OCI-LY1 (cell line): Measurements from ENCODE around the gene EXOSC7.

Experiments
- H2AFZ ChIP-seq: fragments of 200-600 bp; sonication (generic), shearing (Covaris generic); 2 replicates; pipeline ENCODE4 v1.6.0; 2014; ENCODE audit warnings: antibody characterized with exemption, mild to moderate bottlenecking, low read length
- H3F3A ChIP-seq: fragments of 200-600 bp; sonication (generic), shearing (Covaris generic); 2 replicates; pipeline ENCODE4 v1.6.0; 2014; ENCODE audit warnings: mild to moderate bottlenecking, antibody characterized with exemption, low read length, moderate library complexity; ENCODE audit not compliant: insufficient read depth
- H3K27ac ChIP-seq: fragments of 200-600 bp; sonication (generic); 2 replicates; pipeline ENCODE4 v1.5.1; 2014; ENCODE audit warnings: low read length, mixed run types, mild to moderate bottlenecking, low read depth; ENCODE audit not compliant: poor library complexity, severe bottlenecking
- H3K27me3 ChIP-seq: fragments of 200-600 bp; sonication (generic); 2 replicates; pipeline ENCODE4 v1.6.0; 2014; ENCODE audit warnings: antibody characterized with exemption, mild to moderate bottlenecking, low read length, moderate library complexity; ENCODE audit not compliant: insufficient read depth
- H3K36me3 ChIP-seq: fragments of 200-600 bp; sonication (generic); 2 replicates; pipeline ENCODE4 v1.6.1; 2014; ENCODE audit warnings: mild to moderate bottlenecking, antibody characterized with exemption, low read length, moderate library complexity, mixed read lengths; ENCODE audit not compliant: insufficient read depth
- H3K4me1 ChIP-seq: fragments of 200-600 bp; sonication (generic); 2 replicates; pipeline ENCODE4 v1.5.1; 2014; ENCODE audit warnings: mild to moderate bottlenecking, low read length, moderate library complexity; ENCODE audit not compliant: insufficient read depth, severe bottlenecking
- H3K4me2 ChIP-seq: fragments of 200-600 bp; sonication (generic), shearing (Covaris generic); 2 replicates; pipeline ENCODE4 v1.6.1; 2014; ENCODE audit warnings: low read length
- H3K4me3 ChIP-seq: fragments of 200-600 bp; sonication (generic); 2 replicates; pipeline ENCODE4 v1.5.1; 2014; ENCODE audit warnings: low read length, low read depth, mild to moderate bottlenecking, mixed read lengths; ENCODE audit not compliant: poor library complexity, severe bottlenecking
- H3K79me2 ChIP-seq: fragments of 200-600 bp; shearing (Covaris generic); 2 replicates; pipeline ENCODE4 v1.6.1; 2016; ENCODE audit warnings: mixed run types, low read length, mixed read lengths; ENCODE audit not compliant: insufficient read depth
- H3K9ac ChIP-seq: fragments of 200-600 bp; sonication (generic), shearing (Covaris generic); 2 replicates; pipeline ENCODE4 v1.6.1; 2014; ENCODE audit warnings: mild to moderate bottlenecking, low read length, mixed read lengths
- H3K9me2 ChIP-seq: fragments of 200-600 bp; sonication (generic), shearing (Covaris generic); 2 replicates; pipeline ENCODE4 v1.6.1; 2014; ENCODE audit warnings: low read depth, mild to moderate bottlenecking, low read length, mixed read lengths
- H3K9me3 ChIP-seq: fragments of 200-600 bp; shearing (Covaris generic); 2 replicates; pipeline ENCODE4 v1.6.1; 2014; ENCODE audit warnings: low read length, mixed read lengths
- H4K20me1 ChIP-seq: fragments of 200-600 bp; sonication (generic), shearing (Covaris generic); 2 replicates; pipeline ENCODE4 v1.6.0; 2016; ENCODE audit warnings: mild to moderate bottlenecking, low read length; ENCODE audit not compliant: insufficient read depth
- EZH2 ChIP-seq: fragments of 200-600 bp; sonication (generic), shearing (Covaris generic); IDR thresholded peaks from 2 replicates; pipeline ENCODE4 v1.8.0; 2017; ENCODE audit warnings: borderline replicate concordance, mixed run types, mild to moderate bottlenecking, antibody characterized with exemption, low read length, moderate library complexity, mixed read lengths
- TF ChIP-seq, protein P1 (sequence below): fragments of 200-600 bp; sonication (generic), shearing (Covaris generic); IDR thresholded peaks from 2 replicates; pipeline ENCODE4 v1.5.1; 2017; ENCODE audit warnings: mild to moderate bottlenecking, antibody characterized with exemption, low read length, moderate library complexity, mixed read lengths

The EXOSC7 gene

DNA sequence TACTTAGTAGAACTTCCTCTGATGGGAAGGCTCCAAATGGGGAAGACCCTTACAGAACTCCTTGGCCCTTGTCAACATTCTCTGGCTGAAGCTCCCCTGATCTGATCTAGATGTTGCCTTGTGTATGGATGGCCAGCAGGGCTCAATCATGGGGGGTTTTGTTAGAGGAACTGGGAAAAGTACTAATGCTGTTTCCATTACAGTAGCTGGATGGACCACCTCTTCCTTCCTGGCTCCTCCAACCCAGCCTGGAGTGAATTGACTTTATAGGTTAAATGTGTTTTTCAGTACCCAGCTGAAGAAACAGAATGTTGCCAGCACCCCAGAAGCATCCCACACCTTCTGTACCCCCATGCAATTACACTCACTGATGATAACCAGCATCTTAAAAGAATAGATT is 27.4 kb downstream of the EXOSC7 start:
- Histone ChIP-seq H3K36me3 (peaks cover 87% of the 10 kb centered on the region), H3F3A (0 out of 2 replicates have a peak, but pooled peaks cover 3% of the 10 kb centered on the region), H3K9me2 (no peaks in the 10 kb centered on the region), H3K4me1 (no peaks in the 10 kb centered on the region), H3K27me3 (no peaks in the 10 kb centered on the region), H2AFZ (no peak overlapping the region), H3K27ac (no peak overlapping the region), H3K9me3 (peaks cover 2% of the 10 kb centered on the region; the same call in 1 of the 2 replicates), H3K79me2 (no peaks in the 10 kb centered on the region), H3K4me2 (no peak overlapping the region), H3K9ac (no peak overlapping the region), H4K20me1 (no peaks in the 10 kb centered on the region), H3K4me3 (no peak overlapping the region)
- TF ChIP-seq EZH2: no peak
- TF ChIP-seq, protein P1, sequence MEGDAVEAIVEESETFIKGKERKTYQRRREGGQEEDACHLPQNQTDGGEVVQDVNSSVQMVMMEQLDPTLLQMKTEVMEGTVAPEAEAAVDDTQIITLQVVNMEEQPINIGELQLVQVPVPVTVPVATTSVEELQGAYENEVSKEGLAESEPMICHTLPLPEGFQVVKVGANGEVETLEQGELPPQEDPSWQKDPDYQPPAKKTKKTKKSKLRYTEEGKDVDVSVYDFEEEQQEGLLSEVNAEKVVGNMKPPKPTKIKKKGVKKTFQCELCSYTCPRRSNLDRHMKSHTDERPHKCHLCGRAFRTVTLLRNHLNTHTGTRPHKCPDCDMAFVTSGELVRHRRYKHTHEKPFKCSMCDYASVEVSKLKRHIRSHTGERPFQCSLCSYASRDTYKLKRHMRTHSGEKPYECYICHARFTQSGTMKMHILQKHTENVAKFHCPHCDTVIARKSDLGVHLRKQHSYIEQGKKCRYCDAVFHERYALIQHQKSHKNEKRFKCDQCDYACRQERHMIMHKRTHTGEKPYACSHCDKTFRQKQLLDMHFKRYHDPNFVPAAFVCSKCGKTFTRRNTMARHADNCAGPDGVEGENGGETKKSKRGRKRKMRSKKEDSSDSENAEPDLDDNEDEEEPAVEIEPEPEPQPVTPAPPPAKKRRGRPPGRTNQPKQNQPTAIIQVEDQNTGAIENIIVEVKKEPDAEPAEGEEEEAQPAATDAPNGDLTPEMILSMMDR: no peak

DNA sequence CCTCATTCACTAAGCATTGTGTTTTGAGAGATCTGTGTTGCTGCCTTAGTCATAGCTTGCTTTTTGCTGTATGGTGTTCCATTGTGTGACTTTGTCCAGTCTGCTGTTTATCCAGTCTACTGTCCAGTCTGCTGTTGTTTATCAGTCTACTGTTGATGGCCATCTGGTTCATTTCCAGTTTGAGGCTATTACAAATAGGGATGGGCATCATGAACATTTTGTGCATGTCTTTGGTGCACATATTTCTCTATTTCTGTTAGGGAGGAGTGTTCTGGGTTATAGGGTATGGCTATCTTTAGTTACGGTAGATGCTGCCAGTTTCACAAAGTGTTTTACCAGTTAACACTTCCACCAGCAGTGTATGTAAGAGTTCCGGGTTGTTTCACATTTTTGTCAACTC is 27.8 kb downstream of the EXOSC7 start:
- H3K9me3 ChIP-seq: peaks cover 2% of the 10 kb centered on the region; the same call in 1 of the 2 replicates
- no peak overlapping the region for H3K9ac ChIP-seq
- no peak overlapping the region for H3K4me3 ChIP-seq
- 0 out of 2 replicates have a peak, but pooled peaks cover 3% of the 10 kb centered on the region for H3F3A ChIP-seq
- no peaks in the 10 kb centered on the region for H3K9me2 ChIP-seq
- H3K27ac ChIP-seq: no peak overlapping the region
- no peak overlapping the region for H2AFZ ChIP-seq
- no peaks in the 10 kb centered on the region for H4K20me1 ChIP-seq
- peaks cover 87% of the 10 kb centered on the region for H3K36me3 ChIP-seq
- no peaks in the 10 kb centered on the region for H3K79me2 ChIP-seq
- TF ChIP-seq, protein P1: no peak
- TF ChIP-seq EZH2: no peak
- H3K4me1 ChIP-seq: no peaks in the 10 kb centered on the region
- no peak overlapping the region for H3K4me2 ChIP-seq
- no peaks in the 10 kb centered on the region for H3K27me3 ChIP-seq

DNA sequence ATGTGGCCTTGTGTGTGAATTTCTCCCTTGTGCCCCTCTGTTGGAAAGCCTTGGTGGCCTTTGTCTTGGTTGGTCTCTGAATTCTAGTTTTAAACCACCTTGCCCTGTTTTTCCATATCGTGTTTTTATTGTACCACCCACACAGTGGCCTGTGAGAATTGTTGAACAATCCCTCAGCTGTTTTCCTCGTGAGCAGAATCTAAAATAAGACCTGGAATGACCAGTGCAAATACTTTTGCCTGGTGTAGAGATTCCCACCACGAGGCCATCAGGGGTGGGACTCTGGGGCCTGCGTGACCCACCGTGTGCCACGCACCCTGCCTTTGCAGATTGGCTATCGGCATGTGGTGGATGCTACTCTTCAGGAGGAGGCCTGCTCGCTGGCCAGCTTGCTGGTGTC is 31.0 kb downstream of the EXOSC7 start:
- H3F3A ChIP-seq: 0 out of 2 replicates have a peak, but pooled peaks cover 3% of the 10 kb centered on the region
- no peak overlapping the region for H3K9ac ChIP-seq
- H3K4me3 ChIP-seq: no peak overlapping the region
- H3K9me3 ChIP-seq: peaks cover 2% of the 10 kb centered on the region; the same call in 1 of the 2 replicates
- H3K4me1 ChIP-seq: no peaks in the 10 kb centered on the region
- no peaks in the 10 kb centered on the region for H3K27me3 ChIP-seq
- no peak overlapping the region for H2AFZ ChIP-seq
- no peaks in the 10 kb centered on the region for H3K9me2 ChIP-seq
- peaks cover 82% of the 10 kb centered on the region for H3K36me3 ChIP-seq
- TF ChIP-seq EZH2: no peak
- TF ChIP-seq, protein P1: no peak
- no peaks in the 10 kb centered on the region for H3K79me2 ChIP-seq
- H3K4me2 ChIP-seq: no peak overlapping the region
- no peak overlapping the region for H3K27ac ChIP-seq
- no peaks in the 10 kb centered on the region for H4K20me1 ChIP-seq
